ENCODE results near the gene PTPRN2. TPM values are rescaled to one million over a fixed set of nuclear protein-coding genes. Genes with fewer than 3 reads are reported as not detected.

The PTPRN2 gene
- polyA plus RNA-seq, 1 of the 3 experiments (the other 2 are of a cell fraction) = 4.0 TPM

GRCh38 chr7:158216198-158216597 lies 371.4 kb downstream of the PTPRN2 start:
- no peaks in the 10 kb centered on the region for H4K20me1 ChIP-seq (ENCODE audit: insufficient read depth)
- ChIA-PET POLR2A (no interaction called here), CTCF (interaction anchor here (0.8 kb wide), 1 partner anchor 21 kb away, joined by 3 read pairs; no protein-coding TSS in a partner anchor)
- H3F3A ChIP-seq (replicated peaks; ENCODE audit: insufficient read depth) = no peaks in the 10 kb centered on the region
- no peak overlapping the region for H3K4me2 ChIP-seq
- no peak for DNase-seq
- H3K27me3 ChIP-seq (ENCODE audit: insufficient read depth) = no peaks in the 10 kb centered on the region
- H3K9me3 ChIP-seq = peaks cover 17% of the 10 kb centered on the region; the same call in 1 of the 2 replicates
- TF ChIP-seq, protein P1, sequence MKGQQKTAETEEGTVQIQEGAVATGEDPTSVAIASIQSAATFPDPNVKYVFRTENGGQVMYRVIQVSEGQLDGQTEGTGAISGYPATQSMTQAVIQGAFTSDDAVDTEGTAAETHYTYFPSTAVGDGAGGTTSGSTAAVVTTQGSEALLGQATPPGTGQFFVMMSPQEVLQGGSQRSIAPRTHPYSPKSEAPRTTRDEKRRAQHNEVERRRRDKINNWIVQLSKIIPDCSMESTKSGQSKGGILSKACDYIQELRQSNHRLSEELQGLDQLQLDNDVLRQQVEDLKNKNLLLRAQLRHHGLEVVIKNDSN (IDR thresholded peaks at IDR 0.05; ENCODE audit: borderline replicate concordance, low read depth) = no peak
- TF ChIP-seq EZH2phosphoT487 (IDR thresholded peaks at IDR 0.05; ENCODE audit: borderline replicate concordance, low read depth) (no peak), TAF1 (IDR thresholded peaks at IDR 0.05; ENCODE audit: borderline replicate concordance, low read depth, low read length) (no peak), NFIC (IDR thresholded peaks at IDR 0.05; ENCODE audit: borderline replicate concordance) (no peak), SIN3A (IDR thresholded peaks at IDR 0.05; ENCODE audit: borderline replicate concordance, low read depth, low read length) (no peak), GATA2 (CRISPR knock-in tag; IDR thresholded peaks at IDR 0.05) (no peak), ZBTB33 (IDR thresholded peaks at IDR 0.05; ENCODE audit: borderline replicate concordance, low read depth) (no peak), MEF2A (IDR thresholded peaks at IDR 0.05; ENCODE audit: borderline replicate concordance, low read depth) (no peak), FOXM1 (IDR thresholded peaks at IDR 0.05; ENCODE audit: low read depth) (no peak), MXI1 (IDR thresholded peaks at IDR 0.05; ENCODE audit: low read depth, low read length) (no peak), CTCF (IDR thresholded peaks at IDR 0.05) (no peak), RXRA (IDR thresholded peaks at IDR 0.05; ENCODE audit: borderline replicate concordance, low read depth) (no peak), POLR2AphosphoS5 (IDR thresholded peaks at IDR 0.05; ENCODE audit: low read depth, low read length) (no peak), EP300 (IDR thresholded peaks at IDR 0.05; ENCODE audit: borderline replicate concordance in 1 of 2, low read depth in 1 of 2, low read length in 1 of 2) (no peak), REST (IDR thresholded peaks at IDR 0.05; ENCODE audit: low read depth, low read length) (no peak), IRF3 (IDR thresholded peaks at IDR 0.05; ENCODE audit: low read depth, low read length) (no peak)
- TF ChIP-seq, protein P2, sequence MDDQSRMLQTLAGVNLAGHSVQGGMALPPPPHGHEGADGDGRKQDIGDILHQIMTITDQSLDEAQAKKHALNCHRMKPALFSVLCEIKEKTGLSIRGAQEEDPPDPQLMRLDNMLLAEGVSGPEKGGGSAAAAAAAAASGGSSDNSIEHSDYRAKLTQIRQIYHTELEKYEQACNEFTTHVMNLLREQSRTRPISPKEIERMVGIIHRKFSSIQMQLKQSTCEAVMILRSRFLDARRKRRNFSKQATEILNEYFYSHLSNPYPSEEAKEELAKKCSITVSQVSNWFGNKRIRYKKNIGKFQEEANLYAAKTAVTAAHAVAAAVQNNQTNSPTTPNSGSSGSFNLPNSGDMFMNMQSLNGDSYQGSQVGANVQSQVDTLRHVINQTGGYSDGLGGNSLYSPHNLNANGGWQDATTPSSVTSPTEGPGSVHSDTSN (IDR thresholded peaks at IDR 0.05) = no peak
- H2AFZ ChIP-seq (ENCODE audit: low read depth) = no peak overlapping the region
- H3K36me3 ChIP-seq (replicated peaks in 1 of 2; ENCODE audit: control insufficient read depth in 1 of 2, insufficient read depth in 2 of 2, low read length in 1 of 2) = no peaks in the 10 kb centered on the region
- H3K79me2 ChIP-seq (ENCODE audit: insufficient read depth) = no peaks in the 10 kb centered on the region
- H3K9ac ChIP-seq = no peak overlapping the region
- H3K9me2 ChIP-seq = no peaks in the 10 kb centered on the region
- no peak overlapping the region for H3K27ac ChIP-seq (ENCODE audit: low read depth in 2 of 2, low read length in 1 of 2)
- no peaks in the 10 kb centered on the region for H3K4me1 ChIP-seq (ENCODE audit: control insufficient read depth in 1 of 2, insufficient read depth in 2 of 2, low read depth in 1 of 2, low read length in 1 of 2)
- H3K4me3 ChIP-seq (ENCODE audit: low read depth in 2 of 2, low read length in 1 of 2) = no peak overlapping the region
